Stimulated activated CD8-positive, alpha-beta memory T cell treated with anti-CD3 and anti-CD28 coated beads, Interleukin-12 subunit alpha, Interleukin-12 subunit beta, amount 100 ng/mL, for 1 hour (primary cell): ENCODE data around the gene PLEKHJ1.

ENCODE experiments used
- DNase-seq: peaks from one replicate; pipeline ENCODE4 v3.0.0-alpha.2; 2020; ENCODE audit warnings: low read depth

The PLEKHJ1 gene

DNA sequence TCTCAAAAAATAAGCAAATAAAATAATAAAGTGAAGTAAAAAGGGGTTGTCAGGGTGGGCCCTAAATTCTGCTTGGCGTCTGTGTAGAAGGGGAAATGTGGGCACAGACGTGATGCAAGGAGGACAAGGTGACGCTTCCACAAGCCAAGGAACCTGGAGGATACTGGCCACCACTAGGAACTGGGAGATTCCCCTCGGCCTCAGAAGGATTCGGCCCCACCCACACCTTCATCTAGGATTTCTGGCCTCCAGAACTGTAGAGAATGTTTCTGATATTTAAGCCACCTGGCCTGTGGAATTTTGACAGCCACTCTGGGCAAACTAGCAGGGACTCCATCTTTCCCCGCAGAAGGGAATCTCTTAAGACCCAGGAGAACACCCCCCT, 1.1 kb downstream of the PLEKHJ1 start:
- DNase-seq, result no peak

DNA sequence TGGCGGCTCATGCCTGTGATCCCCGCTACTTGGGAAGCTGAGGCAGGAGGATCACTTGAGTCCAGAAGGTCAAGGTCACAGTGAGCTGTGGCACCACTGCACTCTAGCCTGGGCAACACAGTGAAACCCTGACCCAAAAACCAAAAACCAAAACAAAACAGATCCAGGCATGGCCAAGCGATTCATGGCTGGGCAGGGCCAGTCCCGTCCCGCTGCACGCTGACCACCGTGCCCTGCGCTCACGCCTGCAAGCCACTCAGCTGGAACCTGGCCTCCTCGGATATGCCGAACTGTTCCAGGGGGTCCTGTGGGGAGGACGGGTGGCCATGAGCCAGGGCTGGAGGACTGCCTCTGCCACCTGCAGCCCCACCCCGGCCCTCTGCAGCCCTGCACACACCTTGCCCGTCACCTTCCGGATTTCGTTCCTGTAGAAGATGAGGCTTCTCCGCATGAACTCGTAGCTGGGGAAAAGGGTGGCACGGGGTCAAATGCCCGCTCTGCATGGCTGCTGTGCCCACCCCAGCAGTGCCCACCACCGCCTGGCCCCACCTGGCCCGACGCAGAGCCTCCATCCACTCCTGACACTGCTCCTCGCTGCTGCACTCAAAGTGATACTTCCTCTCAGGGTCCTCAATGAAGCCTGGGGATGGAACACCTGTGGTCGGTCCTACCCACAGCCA, 2.4 kb downstream of the PLEKHJ1 start:
- no peak for DNase-seq

DNA sequence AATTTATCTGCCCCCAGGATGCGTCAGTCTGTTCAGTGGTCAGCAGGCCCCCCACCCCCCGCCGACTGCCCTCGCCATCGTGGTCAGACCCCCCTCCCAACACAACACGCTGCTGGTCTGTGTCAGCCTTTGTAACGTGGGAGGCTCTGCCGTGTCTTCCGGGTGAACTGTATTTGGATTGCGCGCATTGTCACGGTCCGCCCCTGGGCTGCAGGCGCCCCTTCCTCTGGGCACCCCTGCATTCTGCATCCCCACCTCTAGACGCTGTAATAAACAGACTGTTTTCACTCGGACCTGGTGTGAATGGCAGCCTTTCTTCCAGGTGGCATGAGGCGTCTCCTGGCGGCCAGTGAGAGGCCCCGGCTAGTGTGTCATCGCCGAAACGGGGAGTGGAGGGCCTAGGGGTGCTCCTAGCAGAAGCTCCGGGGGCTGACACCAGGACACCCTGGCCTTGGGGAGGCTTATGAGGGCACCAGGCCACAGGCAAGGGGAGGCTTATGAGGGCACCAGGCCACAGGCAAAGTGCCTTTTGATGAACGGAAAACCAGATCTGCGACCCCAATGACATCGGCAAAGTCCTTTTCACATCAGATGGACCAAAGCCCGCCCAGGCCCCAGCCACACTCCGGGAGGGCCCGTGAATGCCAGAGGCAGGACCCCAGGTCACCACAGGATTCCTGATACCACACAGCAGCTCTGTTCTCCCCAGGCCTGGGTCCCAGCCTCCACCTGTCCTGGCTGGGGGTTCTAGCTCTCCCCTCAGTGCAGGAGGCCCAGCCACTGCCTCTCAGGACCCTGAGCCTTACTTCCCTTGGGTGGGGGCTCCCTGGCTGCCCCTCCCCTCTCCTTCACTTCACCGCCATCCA, 3.6 kb downstream of the PLEKHJ1 start:
- no peak for DNase-seq

DNA sequence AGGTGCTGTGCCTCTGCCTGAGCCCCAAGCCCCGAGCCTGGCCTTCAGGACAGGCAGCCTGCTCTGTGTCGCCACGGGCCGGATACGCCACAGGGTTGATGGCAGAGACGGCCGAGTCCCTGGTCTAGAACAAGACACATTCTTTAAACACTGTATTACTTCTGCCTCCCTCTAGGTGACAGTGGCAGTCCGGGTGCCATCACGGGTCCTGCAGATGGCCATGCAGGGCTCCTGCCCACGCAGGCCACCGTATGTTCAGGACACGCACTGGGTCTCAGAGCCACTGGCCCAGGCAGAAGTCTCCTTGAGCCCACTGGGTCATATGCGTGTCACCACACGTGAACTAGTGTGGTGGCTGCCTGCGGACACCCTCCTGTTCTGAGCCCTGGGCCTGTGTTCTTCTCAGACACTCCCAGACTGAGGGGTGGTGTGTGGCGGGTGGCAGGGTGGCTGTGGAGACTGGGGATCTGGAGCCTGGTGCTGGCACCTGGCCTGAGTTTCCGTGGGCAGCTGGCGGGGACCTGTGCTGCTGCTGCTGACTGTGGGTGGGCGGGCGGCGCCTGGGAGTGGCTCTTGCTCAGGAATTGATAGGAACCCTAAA, 4.4 kb downstream of the PLEKHJ1 start:
- no peak for DNase-seq

DNA sequence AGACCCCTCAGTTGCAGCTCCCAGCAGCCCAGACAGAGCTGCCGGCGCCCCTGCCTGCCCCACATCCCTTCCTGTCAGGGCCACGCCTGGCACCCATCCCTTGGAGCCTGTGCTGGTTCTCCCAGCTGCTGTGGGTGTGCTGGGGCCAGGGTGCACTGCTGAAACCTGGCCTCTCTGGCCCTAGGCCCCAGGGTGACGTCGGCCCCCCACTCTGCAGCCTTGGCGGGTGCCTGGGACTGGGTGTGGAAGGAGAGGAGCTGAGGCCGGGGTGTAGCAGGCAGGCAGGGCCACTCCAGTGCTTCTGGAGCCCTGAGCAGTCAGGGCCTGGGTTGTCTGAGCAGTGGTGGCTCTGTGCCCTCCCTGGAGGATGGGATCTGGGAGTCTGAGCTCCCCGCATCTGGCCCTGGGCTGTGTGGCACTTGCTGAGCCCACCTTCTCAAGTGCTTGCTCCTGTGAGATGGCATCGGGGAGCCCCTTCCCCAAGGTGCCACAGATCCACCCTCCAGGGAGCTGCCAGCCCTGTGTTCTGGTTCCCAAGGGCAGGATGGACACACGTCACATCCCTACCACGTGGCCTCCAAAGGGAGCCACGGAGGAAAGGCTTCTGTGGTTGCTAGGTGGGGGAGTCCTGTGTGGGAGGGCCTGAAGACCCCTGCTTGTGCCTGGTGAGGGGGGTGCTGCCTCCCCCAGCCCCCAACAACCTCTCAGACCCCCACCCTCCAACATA, 5.2 kb downstream of the PLEKHJ1 start:
- DNase-seq, result no peak

DNA sequence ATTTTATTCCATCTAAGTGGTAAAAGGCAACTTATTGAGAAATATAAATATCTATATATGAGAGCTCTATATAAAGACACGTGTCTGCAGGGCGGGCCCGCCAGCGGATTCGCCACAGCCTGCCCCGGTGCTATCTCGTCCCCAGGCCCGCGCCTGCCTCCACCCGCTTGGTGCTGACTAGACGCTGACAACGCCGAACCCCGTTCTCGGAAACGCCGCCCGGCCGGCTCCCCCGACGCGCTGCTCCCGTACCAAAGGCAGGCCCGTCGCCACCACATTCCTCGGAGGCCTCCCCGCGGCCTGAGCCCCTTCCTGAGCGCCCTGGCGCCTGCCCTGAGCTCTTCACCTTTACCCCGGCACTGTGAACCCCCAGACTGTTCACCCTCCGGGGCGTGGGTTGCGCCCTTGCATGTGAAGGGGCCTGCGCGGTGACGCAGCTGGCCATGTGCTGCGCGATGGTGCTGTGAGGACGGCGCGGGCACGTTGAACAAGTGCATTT, 6.0 kb downstream of the PLEKHJ1 start:
- DNase-seq, result no peak

DNA sequence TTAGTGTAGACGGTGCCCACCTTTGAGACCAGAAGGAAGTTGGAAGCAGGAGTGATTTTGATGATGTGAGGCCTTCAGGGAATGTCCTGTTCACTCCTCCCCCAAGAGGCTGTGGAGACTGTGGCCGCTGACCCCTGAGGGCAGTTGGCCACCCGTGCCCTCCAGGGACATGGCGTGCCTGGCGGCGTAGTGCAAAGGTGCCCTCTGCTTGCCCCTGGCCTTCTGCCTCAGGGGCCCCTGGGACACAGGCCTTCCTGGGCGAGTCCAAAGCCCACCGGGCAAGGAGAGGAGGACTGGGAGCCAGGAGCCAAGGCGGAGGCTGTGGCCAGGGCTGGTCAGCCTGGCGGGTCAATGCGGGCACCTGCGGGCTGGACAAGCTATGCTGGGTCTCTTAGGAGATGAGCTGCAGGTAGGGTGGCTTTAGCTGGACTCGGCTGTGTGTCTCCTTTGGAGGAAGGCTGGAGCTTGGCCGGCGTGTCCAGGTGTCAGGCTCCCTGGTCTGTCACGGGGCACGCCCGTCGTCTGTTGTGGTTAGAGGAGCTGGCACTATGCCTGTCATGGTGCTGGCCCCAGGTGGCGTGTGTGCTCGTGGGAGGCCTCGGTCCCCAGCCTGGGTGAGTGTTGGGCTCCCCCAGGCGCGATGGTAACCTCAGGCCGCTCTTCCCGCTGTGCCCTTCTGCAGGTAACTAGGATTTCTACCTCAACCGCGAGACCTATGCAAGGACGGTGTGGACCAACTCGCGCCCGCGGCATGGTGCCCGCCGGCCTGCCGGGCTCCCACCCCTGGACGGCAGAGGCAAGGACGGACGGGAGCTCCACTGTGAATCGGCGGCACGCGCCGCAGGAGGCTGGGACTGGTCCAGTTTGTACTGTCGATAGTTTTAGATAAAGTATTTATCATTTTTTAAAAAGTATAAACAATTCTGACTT, 6.8 kb downstream of the PLEKHJ1 start:
- DNase-seq, result no peak

DNA sequence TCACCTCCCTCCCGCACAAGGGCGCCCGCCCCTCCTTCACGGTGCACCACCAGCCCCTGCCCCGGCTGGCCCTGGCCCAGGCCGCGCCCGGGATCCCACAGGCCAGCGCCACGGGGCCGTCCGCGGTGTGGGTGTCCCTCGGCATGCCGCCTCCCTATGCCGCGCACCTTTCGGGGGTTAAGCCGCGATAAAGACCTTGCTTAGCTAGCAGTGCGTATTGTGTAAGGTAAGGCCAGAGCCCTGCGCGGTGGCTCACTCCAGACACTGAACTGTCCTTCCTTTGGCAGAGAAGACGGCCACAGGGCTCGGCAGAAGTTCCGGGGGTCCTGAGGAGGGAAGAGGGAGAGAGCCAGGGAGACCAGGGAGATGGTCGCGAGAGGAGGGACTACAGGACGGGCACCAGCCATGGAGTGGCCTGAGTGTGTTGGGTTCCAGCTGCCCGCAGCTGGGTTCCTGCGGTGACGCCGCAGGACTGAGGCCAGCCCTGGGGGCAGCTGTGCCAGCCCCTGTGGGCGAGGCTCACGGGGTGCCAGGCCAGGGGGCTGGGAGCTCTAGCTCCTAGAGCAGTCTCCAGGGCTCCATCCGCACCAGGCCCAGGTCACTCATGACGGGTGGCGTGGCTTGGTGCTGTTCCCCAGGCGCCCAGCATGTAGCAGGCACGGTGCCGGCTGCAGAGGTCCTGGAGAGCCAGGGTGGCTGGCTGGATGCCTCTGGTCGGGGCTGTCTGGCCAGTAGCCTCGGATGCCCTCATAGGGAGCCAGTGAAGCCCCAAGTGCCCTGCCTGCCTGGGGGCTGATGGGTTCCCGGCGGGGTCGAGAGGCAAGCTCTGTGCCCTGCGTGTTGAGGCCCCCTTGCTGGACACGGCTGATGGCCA, 7.7 kb downstream of the PLEKHJ1 start:
- DNase-seq, result no peak

DNA sequence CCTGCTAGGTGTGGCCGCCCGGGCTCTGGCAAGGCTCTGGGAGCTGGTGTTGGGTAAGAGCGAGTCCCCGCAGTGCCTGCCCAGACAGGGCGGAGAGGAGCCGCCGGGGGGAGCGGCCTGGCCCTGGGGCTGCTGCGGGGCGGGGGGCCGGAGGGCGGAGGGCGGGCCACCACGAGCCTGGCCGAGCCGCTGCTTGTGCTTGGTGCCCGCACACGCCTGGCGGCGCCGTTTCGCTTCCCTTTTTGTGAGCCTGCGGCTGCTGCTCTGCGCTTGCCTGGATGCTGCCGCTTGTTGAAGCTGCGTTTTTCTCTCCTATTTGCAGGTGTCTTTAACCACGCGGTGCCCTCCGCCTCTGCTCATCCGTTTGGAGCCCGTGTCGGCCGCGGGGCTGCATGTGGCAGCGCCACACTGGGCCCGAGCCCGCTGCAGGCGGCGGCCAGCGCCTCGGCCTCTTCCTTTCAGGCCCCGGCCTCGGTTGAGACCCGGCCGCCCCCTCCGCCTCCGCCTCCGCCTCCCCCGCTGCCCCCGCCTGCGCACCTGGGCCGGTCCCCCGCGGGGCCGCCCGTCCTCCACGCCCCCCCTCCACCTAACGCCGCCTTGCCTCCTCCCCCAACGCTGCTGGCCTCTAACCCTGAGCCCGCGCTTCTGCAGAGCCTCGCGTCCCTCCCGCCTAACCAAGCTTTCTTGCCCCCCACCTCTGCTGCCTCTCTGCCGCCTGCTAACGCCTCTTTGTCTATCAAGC, 8.5 kb downstream of the PLEKHJ1 start:
- no peak for DNase-seq

DNA sequence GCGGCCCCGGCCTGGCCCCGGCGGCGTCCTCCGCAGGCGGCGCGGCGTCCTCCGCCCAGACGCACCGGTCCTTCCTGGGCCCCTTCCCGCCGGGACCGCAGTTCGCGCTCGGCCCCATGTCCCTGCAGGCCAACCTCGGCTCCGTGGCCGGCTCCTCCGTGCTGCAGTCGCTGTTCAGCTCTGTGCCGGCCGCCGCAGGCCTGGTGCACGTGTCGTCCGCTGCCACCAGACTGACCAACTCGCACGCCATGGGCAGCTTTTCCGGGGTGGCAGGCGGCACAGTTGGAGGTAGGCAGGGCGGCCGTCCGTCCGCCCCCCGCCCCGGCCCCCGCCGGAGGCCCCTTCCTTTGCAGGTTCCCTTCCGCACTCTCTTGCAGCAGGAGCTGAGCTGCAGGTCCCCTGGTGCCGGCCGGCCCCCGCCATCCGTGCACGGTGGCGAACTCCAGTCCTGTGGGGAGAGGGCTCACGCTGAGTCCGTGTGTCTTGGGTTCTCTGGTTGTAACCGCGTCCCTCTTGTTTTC, 9.2 kb downstream of the PLEKHJ1 start:
- no peak for DNase-seq

DNA sequence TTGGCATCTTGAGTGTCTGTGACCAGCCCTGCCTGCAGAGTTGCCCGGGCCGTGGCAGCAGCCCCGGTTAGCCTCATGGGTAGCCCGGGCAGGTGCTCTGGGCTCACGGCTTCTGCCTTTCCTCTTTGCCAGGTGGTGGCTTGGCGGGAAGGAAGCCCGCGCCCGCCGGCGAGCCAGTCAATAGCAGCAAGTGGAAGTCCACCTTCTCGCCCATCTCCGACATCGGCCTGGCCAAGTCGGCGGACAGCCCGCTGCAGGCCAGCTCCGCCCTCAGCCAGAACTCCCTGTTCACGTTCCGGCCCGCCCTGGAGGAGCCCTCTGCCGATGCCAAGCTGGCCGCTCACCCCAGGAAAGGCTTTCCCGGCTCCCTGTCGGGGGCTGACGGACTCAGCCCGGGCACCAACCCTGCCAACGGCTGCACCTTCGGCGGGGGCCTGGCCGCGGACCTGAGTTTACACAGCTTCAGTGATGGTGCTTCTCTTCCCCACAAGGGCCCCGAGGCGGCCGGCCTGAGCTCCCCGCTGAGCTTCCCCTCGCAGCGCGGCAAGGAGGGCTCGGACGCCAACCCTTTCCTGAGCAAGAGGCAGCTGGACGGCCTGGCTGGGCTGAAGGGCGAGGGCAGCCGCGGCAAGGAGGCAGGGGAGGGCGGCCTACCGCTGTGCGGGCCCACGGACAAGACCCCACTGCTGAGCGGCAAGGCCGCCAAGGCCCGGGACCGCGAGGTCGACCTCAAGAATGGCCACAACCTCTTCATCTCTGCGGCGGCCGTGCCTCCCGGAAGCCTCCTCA, 9.9 kb downstream of the PLEKHJ1 start:
- DNase-seq, result no peak

DNA sequence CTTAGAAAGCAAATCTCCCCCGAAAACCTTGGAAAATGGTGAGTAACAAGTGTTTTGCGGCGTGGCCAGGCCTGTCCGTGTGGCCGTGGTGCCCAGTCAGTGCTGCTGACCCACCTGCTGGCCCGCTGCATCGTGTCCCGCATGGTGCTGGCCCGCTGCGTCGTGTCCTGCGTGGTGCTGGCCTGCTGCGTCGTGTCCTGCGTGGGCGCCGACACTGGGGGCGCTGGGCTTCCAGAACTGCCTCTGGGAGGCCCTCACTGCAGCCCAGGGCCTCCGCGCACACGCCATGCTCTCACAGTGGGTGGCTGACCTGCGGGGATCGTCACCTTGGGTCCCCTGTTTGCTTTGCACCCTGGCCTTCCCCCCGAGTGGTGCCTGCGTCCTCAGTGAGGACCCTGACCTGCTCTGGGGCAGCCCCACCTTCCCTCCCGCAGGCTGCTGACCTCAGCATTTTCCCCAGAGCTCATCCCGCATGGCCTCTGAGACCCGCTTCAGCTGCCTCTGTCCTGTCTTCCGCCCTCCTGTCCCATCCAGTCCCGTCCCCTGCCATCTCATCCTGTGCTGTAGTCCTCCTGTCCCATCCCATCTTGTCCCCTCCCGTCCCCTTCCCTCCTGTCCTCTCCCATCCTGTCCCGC, 10.6 kb downstream of the PLEKHJ1 start:
- DNase-seq, result no peak

DNA sequence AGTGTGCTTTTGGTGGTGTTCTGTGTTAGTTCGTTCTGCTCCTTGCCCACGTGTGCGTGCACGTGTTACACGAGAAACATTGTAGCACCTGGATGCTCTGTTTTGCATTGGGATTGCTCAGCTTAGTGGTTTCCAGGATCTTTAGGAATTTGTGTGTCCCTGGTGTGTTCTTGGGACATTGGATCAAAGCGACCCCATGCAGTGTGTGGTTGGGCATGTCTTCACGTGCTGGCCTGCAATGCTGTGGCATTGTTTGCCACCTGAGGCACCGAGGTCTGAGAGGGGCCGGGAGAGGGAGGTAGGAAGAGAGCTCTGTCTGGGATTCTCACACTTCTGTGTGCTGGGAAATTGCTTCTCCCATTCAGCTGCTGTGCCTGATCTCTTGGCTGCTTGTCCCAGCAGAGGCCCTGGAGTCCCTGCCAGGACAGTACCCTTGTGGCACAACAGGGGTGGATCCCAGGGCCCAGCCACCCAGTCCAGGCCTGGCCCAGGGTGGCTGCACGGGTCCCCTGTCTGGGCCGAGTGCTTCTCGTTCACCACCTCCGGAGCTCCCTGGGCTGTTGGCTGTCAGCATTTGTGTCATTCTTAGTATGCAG, 11.3 kb downstream of the PLEKHJ1 start:
- no peak for DNase-seq

DNA sequence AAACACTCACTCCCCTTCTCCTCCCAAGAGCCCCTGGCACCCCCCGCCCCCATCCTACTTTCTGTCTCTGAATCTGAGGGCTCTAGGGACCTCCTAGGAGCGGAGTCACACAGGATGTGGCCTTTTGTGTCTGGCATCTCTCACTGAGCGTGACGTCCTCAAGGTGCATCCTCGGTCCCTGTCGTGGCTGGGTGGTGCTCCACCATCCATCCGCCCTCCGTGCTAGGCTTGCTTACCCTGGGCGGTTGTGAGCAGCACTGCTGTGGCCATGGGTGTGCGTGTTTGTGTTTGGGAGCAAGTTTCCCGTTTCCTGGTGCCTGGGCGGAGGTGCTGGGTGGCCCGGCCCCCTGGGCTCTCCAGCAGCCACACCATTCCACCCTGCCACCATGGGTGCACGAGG, 12.2 kb downstream of the PLEKHJ1 start:
- DNase-seq, result no peak

DNA sequence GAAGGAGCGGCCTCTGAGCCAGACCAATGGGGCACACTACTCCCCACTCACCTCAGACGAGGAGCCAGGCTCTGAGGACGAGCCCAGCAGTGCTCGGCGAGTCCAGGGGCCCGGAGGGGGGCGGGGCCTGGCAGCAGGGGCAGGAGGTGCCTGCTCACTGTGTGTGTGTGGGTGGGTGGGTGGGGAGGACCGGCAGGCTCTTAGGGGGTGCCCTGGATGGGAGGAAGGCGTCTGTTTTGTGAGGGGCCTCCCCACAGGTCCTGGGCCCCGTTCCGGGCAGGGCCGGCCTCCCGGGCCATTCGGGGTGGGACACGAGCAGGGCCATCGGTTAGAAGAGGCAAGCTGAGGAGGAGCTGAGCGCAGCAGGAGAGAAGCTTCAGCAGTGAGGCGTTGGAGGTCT, 12.7 kb downstream of the PLEKHJ1 start:
- DNase-seq, result no peak

DNA sequence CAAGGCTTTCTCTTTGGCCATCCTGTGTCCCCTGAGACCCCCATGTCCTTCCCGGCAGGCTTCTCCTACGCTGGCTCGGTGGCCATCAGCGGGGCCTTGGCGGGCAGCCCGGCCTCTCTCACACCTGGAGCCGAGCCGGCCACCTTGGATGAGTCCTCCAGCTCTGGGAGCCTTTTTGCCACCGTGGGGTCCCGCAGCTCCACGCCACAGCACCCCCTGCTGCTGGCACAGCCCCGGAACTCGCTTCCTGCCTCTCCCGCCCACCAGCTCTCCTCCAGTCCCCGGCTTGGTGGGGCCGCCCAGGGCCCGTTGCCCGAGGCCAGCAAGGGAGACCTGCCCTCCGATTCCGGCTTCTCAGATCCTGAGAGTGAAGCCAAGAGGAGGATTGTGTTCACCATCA, 14.2 kb downstream of the PLEKHJ1 start:
- DNase-seq, result no peak

DNA sequence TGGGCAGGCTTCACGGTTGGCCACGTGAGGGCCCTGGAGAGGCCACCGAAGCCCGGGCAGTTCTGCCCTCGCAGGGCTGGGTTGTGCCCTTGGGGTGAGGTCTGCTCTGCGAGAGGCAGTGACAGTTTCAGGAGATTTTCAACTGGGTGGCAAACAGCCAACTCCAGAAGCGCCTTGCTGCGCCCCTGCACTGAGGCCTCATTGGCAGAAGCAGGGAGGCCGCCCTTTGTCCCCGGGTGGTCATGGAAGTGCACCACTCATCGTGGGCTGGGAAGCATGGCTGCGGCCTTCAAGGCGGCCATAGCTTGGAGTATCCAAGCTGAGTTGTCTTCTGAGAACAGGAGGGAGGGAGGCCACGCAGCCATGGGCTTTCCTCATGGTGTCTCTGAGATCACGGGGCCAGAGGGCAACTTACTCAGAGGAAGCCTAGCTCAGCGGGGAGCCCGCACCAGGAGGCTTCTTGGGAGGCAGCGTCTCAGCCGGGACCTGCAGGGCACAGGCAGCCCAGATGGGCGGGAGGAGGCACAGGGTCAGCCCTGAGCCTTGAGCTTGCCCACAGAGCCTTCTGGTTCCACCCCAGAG, 14.8 kb downstream of the PLEKHJ1 start:
- DNase-seq, result no peak
